Measurements from ENCODE around the gene RNH1. TPM values are rescaled to one million over a fixed set of nuclear protein-coding genes. Genes with fewer than 3 reads are reported as not detected.

Gene RNH1
- 100 to 1,000 TPM in 4 of 8 experiments, 10 to 100 TPM in 4; 55.8 to 181 (median 94.8) TPM for total RNA-seq

GRCh38 chr11:506995-507726, at the start of gene RNH1:
TSS of gene RNH1 (minus strand) at chr11:507242. CDS start at chr11:502162, 5,080 bp downstream.
- ATAC-seq (replicated peaks in 6 of 8): peak; percentile 25 to 77 (median 68)
- Histone ChIP-seq H3K27ac (peak within 1 kb of the TSS; percentile 99), H3K4me1 (replicated peaks in 1 of 2) (peaks cover 17 to 18% of the 10 kb centered on the region in 2 donors), H3K4me3 (peak within 1 kb of the TSS; percentile 83 to 99 (median 94))
- WGBS, 10 experiments: no CpG with 5 or more reads among the region's 93 CpGs
- in situ Hi-C loops (cut with MboI; ENCODE audit: low pct_unique_long_range_greater_than_20kb in 2 of 9, low sequenced_read_pairs in 9 of 9, unreplicated experiment in 9 of 9): no loop called here

GRCh38 chr11:555780-556661, 49.0 kb upstream of the RNH1 start:
- WGBS, 10 experiments: 13 to 60% (median 25%) methylated on average over 1 to 7 of the region's 104 CpGs; no CpG with 5 or more reads in 6 of the 10 experiments
- ATAC-seq (replicated peaks in 6 of 8): peak in 3 of 8 experiments; percentile 2 to 9 (median 2)
- Histone ChIP-seq H3K4me1 (replicated peaks in 1 of 2) (peaks cover 8 to 27% of the 10 kb centered on the region in 2 donors), H3K27ac (no peak overlapping the region), H3K4me3 (peak overlapping the region; percentile 21 to 40 (median 32))
- in situ Hi-C loops (cut with MboI; ENCODE audit: low pct_unique_long_range_greater_than_20kb in 2 of 9, low sequenced_read_pairs in 9 of 9, unreplicated experiment in 9 of 9): loop anchor here in 1 of 9 experiments (25.0 kb wide), 1 partner anchor 206 kb away; no protein-coding TSS in a partner anchor

- no peak overlapping the region for H3K27ac ChIP-seq
- peak overlapping the region; percentile 21 to 40 (median 32) for H3K4me3 ChIP-seq
- in situ Hi-C loops (cut with MboI; ENCODE audit: low pct_unique_long_range_greater_than_20kb in 2 of 9, low sequenced_read_pairs in 9 of 9, unreplicated experiment in 9 of 9): loop anchor here in 1 of 9 experiments (25.0 kb wide), 1 partner anchor 207 kb away; no protein-coding TSS in a partner anchor
- peaks cover 8 to 26% of the 10 kb centered on the region in 2 donors for H3K4me1 ChIP-seq (replicated peaks in 1 of 2)
- ATAC-seq (replicated peaks in 6 of 8): peak; percentile 4 to 65 (median 52)
- 4% methylated on average over 5 of the region's 57 CpGs; no CpG with 5 or more reads in 9 of the 10 experiments for whole genome bisulfite sequencing, 10 experiments
Observed at GRCh38 chr11:555227-555779, 48.3 kb upstream of the RNH1 start.

GRCh38 chr11:554428-555226, 47.6 kb upstream of the RNH1 start:
- H3K4me3 ChIP-seq: peak overlapping the region; percentile 21 to 40 (median 32)
- in situ Hi-C loops (cut with MboI; ENCODE audit: low pct_unique_long_range_greater_than_20kb in 2 of 9, low sequenced_read_pairs in 9 of 9, unreplicated experiment in 9 of 9): loop anchor here in 1 of 9 experiments (25.0 kb wide), 1 partner anchor 208 kb away; no protein-coding TSS in a partner anchor
- H3K4me1 ChIP-seq (replicated peaks in 1 of 2): peaks cover 5 to 20% of the 10 kb centered on the region in 2 donors
- 19 to 20% methylated on average over 2 to 8 of the region's 60 CpGs; no CpG with 5 or more reads in 8 of the 10 experiments for WGBS, 10 experiments
- ATAC-seq (replicated peaks in 6 of 8): peak; percentile 47 to 70 (median 62)
- H3K27ac ChIP-seq: no peak overlapping the region

GRCh38 chr11:553988-554340, 46.9 kb upstream of the RNH1 start:
- ATAC-seq (replicated peaks in 6 of 8): no peak
- 40% methylated on average over 2 of the region's 11 CpGs; no CpG with 5 or more reads in 9 of the 10 experiments for WGBS, 10 experiments
- in situ Hi-C loops (cut with MboI; ENCODE audit: low pct_unique_long_range_greater_than_20kb in 2 of 9, low sequenced_read_pairs in 9 of 9, unreplicated experiment in 9 of 9): loop anchor here in 1 of 9 experiments (25.0 kb wide), 1 partner anchor 208 kb away; no protein-coding TSS in a partner anchor
- no peak overlapping the region for H3K4me3 ChIP-seq
- H3K4me1 ChIP-seq (replicated peaks in 1 of 2): peaks cover 5 to 20% of the 10 kb centered on the region in 2 donors
- H3K27ac ChIP-seq: no peak overlapping the region

GRCh38 chr11:553083-553987, 46.3 kb upstream of the RNH1 start:
- H3K4me1 ChIP-seq (replicated peaks in 1 of 2): peaks cover 5 to 20% of the 10 kb centered on the region in 2 donors
- no peak overlapping the region for H3K27ac ChIP-seq
- 60 to 100% (median 90%) methylated on average over 1 to 3 of the region's 27 CpGs; no CpG with 5 or more reads in 4 of the 10 experiments for WGBS, 10 experiments
- no peak overlapping the region for H3K4me3 ChIP-seq
- in situ Hi-C loops (cut with MboI; ENCODE audit: low pct_unique_long_range_greater_than_20kb in 2 of 9, low sequenced_read_pairs in 9 of 9, unreplicated experiment in 9 of 9): loop anchor here in 1 of 9 experiments (25.0 kb wide), 1 partner anchor 209 kb away; no protein-coding TSS in a partner anchor
- ATAC-seq (replicated peaks in 6 of 8): no peak

GRCh38 chr11:551596-551995, 44.6 kb upstream of the RNH1 start:
- no peak overlapping the region for H3K4me3 ChIP-seq
- WGBS, 10 experiments: 82 to 100% (median 82%) methylated on average over 2 to 3 of the region's 12 CpGs; no CpG with 5 or more reads in 7 of the 10 experiments
- no peak for ATAC-seq (replicated peaks in 6 of 8)
- peaks cover 5 to 20% of the 10 kb centered on the region in 2 donors for H3K4me1 ChIP-seq (replicated peaks in 1 of 2)
- no peak overlapping the region for H3K27ac ChIP-seq
- in situ Hi-C loops (cut with MboI; ENCODE audit: low pct_unique_long_range_greater_than_20kb in 2 of 9, low sequenced_read_pairs in 9 of 9, unreplicated experiment in 9 of 9): loop anchor here in 1 of 9 experiments (25.0 kb wide), 1 partner anchor 211 kb away; no protein-coding TSS in a partner anchor

GRCh38 chr11:551131-551530, 44.1 kb upstream of the RNH1 start:
- H3K27ac ChIP-seq: no peak overlapping the region
- 60% methylated on average over 1 of the region's 16 CpGs; no CpG with 5 or more reads in 9 of the 10 experiments for WGBS, 10 experiments
- no peak overlapping the region for H3K4me3 ChIP-seq
- in situ Hi-C loops (cut with MboI; ENCODE audit: low pct_unique_long_range_greater_than_20kb in 2 of 9, low sequenced_read_pairs in 9 of 9, unreplicated experiment in 9 of 9): loop anchor here in 1 of 9 experiments (25.0 kb wide), 1 partner anchor 211 kb away; no protein-coding TSS in a partner anchor
- peaks cover 5 to 20% of the 10 kb centered on the region in 2 donors for H3K4me1 ChIP-seq (replicated peaks in 1 of 2)
- ATAC-seq (replicated peaks in 6 of 8): no peak

- no peak overlapping the region for H3K27ac ChIP-seq
- no peak overlapping the region for H3K4me3 ChIP-seq
- no peak for ATAC-seq (replicated peaks in 6 of 8)
- in situ Hi-C loops (cut with MboI; ENCODE audit: low pct_unique_long_range_greater_than_20kb in 2 of 9, low sequenced_read_pairs in 9 of 9, unreplicated experiment in 9 of 9): loop anchor here in 1 of 9 experiments (25.0 kb wide), 1 partner anchor 212 kb away; no protein-coding TSS in a partner anchor
- peaks cover 5 to 20% of the 10 kb centered on the region in 2 donors for H3K4me1 ChIP-seq (replicated peaks in 1 of 2)
- WGBS, 10 experiments: no CpG with 5 or more reads among the region's 5 CpGs
Observed at GRCh38 chr11:550746-551085, 43.7 kb upstream of the RNH1 start.

- in situ Hi-C loops (cut with MboI; ENCODE audit: low pct_unique_long_range_greater_than_20kb in 2 of 9, low sequenced_read_pairs in 9 of 9, unreplicated experiment in 9 of 9): loop anchor here in 1 of 9 experiments (25.0 kb wide), 1 partner anchor 212 kb away; no protein-coding TSS in a partner anchor
- Histone ChIP-seq H3K4me1 (replicated peaks in 1 of 2) (peaks cover 5 to 20% of the 10 kb centered on the region in 2 donors), H3K27ac (no peak overlapping the region), H3K4me3 (no peak overlapping the region)
- ATAC-seq (replicated peaks in 6 of 8): no peak
- WGBS, 10 experiments: 71 to 100% (median 89%) methylated on average over 1 to 12 of the region's 25 CpGs; no CpG with 5 or more reads in 5 of the 10 experiments
Observed at GRCh38 chr11:550021-550745, 43.1 kb upstream of the RNH1 start.

Data from motor neuron (in vitro differentiated cells).